ENCODE data around the gene TCAF1. TPM values are rescaled to one million over a fixed set of nuclear protein-coding genes. Genes with fewer than 3 reads are reported as not detected.

TCAF1 gene
- total RNA-seq, 1 donor from 2014 or later, result 43.3 TPM

DNA sequence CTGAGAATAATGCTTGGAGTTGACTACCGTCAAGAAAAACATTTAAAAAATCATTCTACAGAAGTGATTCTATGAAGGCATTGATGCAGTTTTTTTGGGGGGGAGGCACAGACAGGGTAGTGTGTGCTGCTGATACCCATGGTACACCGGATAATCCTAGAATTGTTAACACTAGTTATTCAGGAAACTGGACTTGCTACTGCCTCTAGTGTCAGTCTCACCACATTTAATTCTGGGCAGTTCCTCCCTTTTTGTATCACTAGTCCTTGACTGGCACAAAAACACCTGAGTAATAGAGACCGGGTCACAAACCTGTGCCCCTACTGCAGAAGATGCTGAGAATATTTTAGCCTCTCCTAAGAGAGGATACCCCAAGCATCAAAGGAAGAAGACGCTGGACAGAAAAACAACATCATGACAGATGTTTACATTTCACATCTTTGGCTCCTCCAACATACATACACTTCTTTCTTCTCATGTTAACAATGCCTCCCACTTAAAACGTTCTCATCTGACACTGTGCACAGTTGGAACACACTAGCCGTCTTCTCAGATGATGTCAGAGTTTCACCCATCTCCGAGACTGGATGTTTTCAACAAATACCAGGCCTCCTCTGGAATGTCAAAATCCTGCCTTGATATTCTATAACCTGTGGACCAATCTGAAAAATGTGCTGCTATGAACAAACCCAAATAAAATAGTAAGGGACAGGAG lies 13.1 kb upstream of the TCAF1 start:
- intact Hi-C loops (cut with DNase I), result no loop called here

GRCh38 chr7:143913945-143914615 lies 12.1 kb upstream of the TCAF1 start:
- Histone ChIP-seq H3K4me3 (no peak overlapping the region), H3K4me1 (no peaks in the 10 kb centered on the region), H3K27ac (no peak overlapping the region), H3K36me3 (no peaks in the 10 kb centered on the region), H3K27me3 (ENCODE audit: low read depth) (no peaks in the 10 kb centered on the region), H3K9me3 (no peaks in the 10 kb centered on the region)
- intact Hi-C loops (cut with DNase I), result no loop called here
- no peak for TF ChIP-seq CTCF (IDR thresholded peaks at IDR 0.05)
- ATAC-seq, result no peak
- no peak for DNase-seq

More for the DNA sequence above, 13.1 kb upstream of the TCAF1 start:
- H3K4me1 ChIP-seq, result no peaks in the 10 kb centered on the region
- H3K4me3 ChIP-seq, result no peak overlapping the region
- H3K9me3 ChIP-seq, result no peaks in the 10 kb centered on the region
- no peak overlapping the region for H3K27ac ChIP-seq
- H3K27me3 ChIP-seq (ENCODE audit: low read depth), result no peaks in the 10 kb centered on the region
- TF ChIP-seq CTCF (IDR thresholded peaks at IDR 0.05), result no peak
- no peaks in the 10 kb centered on the region for H3K36me3 ChIP-seq
- ATAC-seq (no peak), DNase-seq (no peak)

DNA sequence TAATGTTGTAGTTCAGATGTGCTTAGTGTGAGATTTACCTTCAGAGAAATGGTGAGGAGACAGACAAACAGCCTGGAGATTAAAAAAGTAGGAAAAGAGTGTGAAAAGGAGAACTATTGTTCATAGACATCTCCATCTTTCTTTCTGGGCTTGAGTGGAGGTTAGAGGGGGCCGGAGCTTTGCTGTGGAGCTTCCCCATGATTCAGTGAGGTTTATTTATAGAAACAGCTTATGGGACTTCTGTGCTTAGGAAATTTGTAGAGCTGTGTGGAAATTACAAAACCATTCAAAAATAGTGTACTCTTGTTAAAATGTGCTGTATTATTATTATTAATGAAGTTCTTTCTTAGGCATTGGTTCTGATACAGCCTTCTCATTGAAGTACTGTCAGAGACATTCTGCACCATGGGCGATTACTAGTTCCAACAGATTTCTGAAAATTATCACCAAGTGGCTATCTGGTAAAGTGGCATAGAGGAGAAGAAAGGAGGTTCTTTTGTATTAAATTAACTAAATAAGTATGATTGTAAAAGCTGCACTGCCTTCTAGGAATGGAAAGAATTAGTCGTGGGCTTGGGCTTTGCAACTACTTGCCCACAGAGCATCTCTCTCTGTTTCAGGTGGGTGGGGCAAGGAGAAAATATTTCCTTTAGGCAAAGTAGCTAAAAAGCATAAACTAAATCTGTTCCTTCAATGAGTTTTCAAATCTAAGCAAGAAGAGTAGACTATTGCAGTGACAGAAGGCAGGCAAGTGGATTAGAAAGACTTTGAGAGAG lies 8.7 kb upstream of the TCAF1 start:
- DNase-seq (no peak), ATAC-seq (no peak)
- H3K36me3 ChIP-seq, result no peaks in the 10 kb centered on the region
- no peak for TF ChIP-seq CTCF (IDR thresholded peaks at IDR 0.05)
- H3K27me3 ChIP-seq (ENCODE audit: low read depth), result no peaks in the 10 kb centered on the region
- no peak overlapping the region for H3K4me3 ChIP-seq
- no peaks in the 10 kb centered on the region for H3K4me1 ChIP-seq
- intact Hi-C loops (cut with DNase I), result no loop called here
- H3K27ac ChIP-seq, result no peak overlapping the region
- no peaks in the 10 kb centered on the region for H3K9me3 ChIP-seq

- Histone ChIP-seq H3K4me1 (no peaks in the 10 kb centered on the region), H3K27me3 (ENCODE audit: low read depth) (no peaks in the 10 kb centered on the region), H3K9me3 (no peaks in the 10 kb centered on the region), H3K36me3 (no peaks in the 10 kb centered on the region), H3K27ac (no peak overlapping the region), H3K4me3 (no peak overlapping the region)
- no peak for DNase-seq
- no peak for ATAC-seq
- intact Hi-C loops (cut with DNase I), result no loop called here
- TF ChIP-seq CTCF (IDR thresholded peaks at IDR 0.05), result no peak
Measured at GRCh38 chr7:143909863-143910262, 7.9 kb upstream of the TCAF1 start.

- Histone ChIP-seq H3K9me3 (no peaks in the 10 kb centered on the region), H3K27ac (no peak overlapping the region), H3K36me3 (no peaks in the 10 kb centered on the region), H3K4me3 (no peak overlapping the region), H3K27me3 (ENCODE audit: low read depth) (no peaks in the 10 kb centered on the region), H3K4me1 (no peaks in the 10 kb centered on the region)
- TF ChIP-seq CTCF (IDR thresholded peaks at IDR 0.05), result no peak
- no peak for DNase-seq
- intact Hi-C loops (cut with DNase I), result no loop called here
- no peak for ATAC-seq
Measured at GRCh38 chr7:143908120-143908519, 6.1 kb upstream of the TCAF1 start.
